Stomach (tissue), 4 donors: Measurements from ENCODE around the gene ZFAND4.

ENCODE experiments used
- CTCF ChIP-seq, 7 experiments: fragments of 450-650 bp in 4 of 7; fragments of 200-600 bp in 3 of 7; sonication (generic) in 3 of 7; IDR thresholded peaks; one replicate each; pipeline ENCODE4 v1.5.1; 2016 to 2019; ENCODE audit warnings: antibody characterized with exemption in 7 of 7, control low read depth in 2 of 7, mild to moderate bottlenecking in 1 of 7
- EP300 ChIP-seq: sonication (generic); formaldehyde crosslinking; IDR thresholded peaks from one replicate; pipeline ENCODE4 v1.6.1; 2017; ENCODE audit warnings: antibody characterized with exemption
- POLR2A ChIP-seq, 4 donors: fragments of 450-650 bp; IDR thresholded peaks; one replicate each; pipeline ENCODE4 v1.6.1; 2016; ENCODE audit warnings: antibody characterized with exemption in 4 of 4, control low read depth in 2 of 4, mild to moderate bottlenecking in 1 of 4, moderate library complexity in 1 of 4
- POLR2AphosphoS5 ChIP-seq, 3 donors: sonication (generic); formaldehyde crosslinking; IDR thresholded peaks; one replicate each; pipeline ENCODE4 v1.6.1; 2016; ENCODE audit warnings: antibody characterized with exemption in 3 of 3

GRCh38 chr10:45582386-45582781 is 90.2 kb downstream of the ZFAND4 start:
- TF ChIP-seq CTCF (IDR thresholded peaks at IDR 0.05) (no peak), EP300 (no peak), POLR2AphosphoS5 (IDR thresholded peaks at IDR 0.05) (no peak), POLR2A (IDR thresholded peaks at IDR 0.05) (no peak)
